Kidney tubule cell (primary cell): Measurements from ENCODE around the gene RIOK1.
"Not testable (repeated sequence)": the region's sequence is repeated elsewhere in the genome, so short reads cannot be mapped to it uniquely, and the experiment has no call there.

ENCODE experiments used
- DNase-seq: peaks from one replicate; pipeline ENCODE4 v3.0.0-alpha.2; 2018; ENCODE audit warnings: low spot score

RIOK1 gene

DNA sequence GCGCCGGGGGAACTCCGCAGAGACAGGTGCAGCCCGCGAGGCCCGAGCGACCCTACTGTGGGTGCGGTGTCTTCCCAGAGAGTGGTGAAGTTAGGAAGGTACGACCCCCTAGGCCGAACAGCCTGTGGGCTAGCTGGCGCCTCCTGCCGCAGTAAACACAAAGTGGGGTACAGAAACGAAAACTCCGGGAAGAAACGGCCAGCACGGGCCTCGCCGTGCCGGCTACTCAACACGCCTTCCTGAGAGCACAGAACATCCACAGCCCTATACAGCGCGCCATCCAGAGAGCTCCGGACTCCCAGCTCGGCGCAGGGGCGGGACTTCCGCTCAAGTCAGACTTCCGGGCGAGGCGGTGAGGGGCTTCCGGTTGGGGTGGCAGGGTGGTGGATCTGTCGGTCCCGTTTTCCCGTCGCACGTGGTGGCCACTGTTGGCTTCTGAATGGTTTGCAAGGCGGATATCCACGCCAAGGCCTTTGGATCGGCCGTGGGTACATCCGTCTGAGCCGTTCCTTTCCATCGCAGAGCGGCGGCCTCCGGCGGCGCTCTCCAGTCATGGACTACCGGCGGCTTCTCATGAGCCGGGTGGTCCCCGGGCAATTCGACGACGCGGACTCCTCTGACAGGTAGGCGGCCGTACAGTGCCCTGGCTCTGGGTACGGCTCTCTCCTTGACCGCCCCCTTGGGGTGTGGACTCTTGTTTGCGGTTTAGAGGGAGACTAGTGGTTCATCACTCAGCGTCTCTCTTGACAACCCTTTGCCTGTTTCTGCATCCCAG is at the start of gene RIOK1, which contains the start of gene CAGE1:
Gene RIOK1 (plus strand): TSS at position 358 of the 775 bp plus-strand sequence. CDS start 195 bp downstream, at position 553.
Gene CAGE1 (minus strand): TSS at position 292 of the 775 bp plus-strand sequence. CDS start 2,569 bp downstream, outside the sequence.
- peak; percentile 96 for DNase-seq

- DNase-seq: no peak
Measured at GRCh38 chr6:7341271-7341670, 48.3 kb upstream of the RIOK1 start.

- peak; percentile 43 for DNase-seq
Measured at GRCh38 chr6:7341989-7342742, 47.4 kb upstream of the RIOK1 start.

DNA sequence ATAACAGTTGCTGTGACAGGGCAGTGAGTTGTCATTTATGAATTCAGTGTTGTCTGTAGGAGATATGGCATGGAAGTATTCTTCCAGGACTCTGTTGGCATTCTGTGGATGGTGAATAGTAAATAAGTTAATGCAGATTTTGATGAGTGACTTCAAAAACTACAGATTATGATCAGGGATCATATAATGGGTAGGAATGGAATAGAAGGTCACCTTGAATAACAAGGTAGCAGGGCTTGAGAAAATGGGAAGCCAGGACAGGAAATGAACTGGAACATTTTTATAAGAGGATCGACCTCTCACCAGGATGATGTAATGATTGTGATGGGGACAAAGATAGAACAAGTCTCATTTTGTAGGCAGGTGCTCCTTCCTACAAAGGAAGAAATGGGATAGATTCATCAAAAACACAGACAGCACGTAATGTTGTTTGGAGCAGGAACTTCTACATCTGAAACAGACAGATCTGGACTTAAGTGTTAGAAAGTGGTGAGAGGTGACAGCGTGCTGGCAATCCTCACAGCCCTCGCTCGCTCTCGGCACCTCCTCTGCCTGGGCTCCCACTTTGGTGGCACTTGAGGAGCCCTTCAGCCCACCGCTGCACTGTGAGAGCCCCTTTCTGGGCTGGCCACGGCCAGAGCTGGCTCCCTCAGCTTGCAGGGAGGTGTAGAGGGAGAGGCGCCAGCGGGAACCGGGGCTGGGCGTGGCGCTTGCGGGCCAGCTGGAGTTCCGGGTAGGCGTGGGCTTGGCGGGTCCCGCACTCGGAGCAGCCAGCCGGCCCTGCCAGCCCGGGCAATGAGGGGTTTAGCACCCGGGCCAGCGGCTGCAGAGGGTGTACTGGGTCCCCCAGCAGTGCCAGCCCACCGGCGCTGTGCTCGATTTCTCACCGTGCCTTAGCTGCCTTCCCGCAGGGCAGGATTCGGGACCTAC is 45.8 kb upstream of the RIOK1 start:
- no peak for DNase-seq

- DNase-seq: not testable (repeated sequence)
Measured at GRCh38 chr6:7344773-7345450, 44.7 kb upstream of the RIOK1 start.

- peak; percentile 66 for DNase-seq
Measured at GRCh38 chr6:7347551-7347997, 42.0 kb upstream of the RIOK1 start.

DNA sequence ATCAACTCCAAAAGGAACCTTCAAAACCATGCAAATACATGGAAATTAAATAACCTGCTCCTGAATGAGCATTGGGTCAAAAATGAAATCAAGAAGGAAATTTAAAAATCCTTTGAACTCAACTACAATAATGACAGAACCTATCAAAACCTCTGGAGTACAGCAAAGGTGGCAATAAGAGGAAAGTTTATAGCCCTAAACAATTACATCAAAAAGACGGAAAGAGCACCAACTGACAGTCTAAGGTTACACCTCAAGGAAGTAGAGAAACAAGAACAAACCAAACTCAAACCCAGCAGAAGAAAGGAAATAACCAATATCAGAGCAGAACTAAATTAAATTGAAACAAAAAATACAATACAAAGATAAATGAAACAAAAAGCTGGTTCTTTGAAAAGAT is 39.0 kb upstream of the RIOK1 start:
- DNase-seq: not testable (repeated sequence)

DNA sequence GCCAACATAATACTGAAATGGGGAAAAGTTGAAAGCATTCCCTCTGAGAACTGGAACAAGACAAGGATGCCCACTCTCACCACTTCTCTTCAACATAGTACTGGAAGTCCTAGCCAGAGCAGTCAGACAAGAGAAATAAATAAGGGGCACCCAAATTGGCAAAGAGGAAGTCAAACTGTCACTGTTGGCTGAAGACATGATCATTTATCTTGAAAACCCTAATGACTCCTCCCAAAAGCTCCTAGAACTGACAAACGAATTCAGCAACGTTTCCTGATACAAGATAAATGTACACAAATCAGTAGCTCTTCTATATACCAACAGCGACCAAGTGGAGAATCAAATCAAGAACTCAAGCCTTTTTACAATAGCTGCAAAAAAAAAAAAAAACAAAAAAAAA is 37.7 kb upstream of the RIOK1 start:
- not testable (repeated sequence) for DNase-seq

DNA sequence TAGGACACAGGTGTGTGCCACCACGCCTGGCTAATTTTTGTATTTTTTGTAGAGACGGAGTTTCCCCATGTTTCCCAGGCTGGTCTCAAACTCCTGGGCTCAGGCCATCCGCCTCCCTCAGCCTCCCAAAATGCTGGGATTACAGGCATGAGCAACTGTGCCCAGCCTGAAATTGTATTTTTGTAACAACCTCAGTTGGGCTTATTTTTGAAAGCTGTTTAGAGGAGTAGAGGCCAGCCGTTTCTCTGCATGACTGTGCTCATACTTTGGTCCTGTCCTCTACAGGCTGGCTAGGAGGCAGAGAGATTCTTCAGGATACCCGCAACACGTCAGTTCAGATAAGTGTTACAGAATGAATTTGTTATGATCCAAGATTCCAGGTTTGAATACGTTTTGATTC is 22.2 kb upstream of the RIOK1 start:
- DNase-seq: no peak

DNA sequence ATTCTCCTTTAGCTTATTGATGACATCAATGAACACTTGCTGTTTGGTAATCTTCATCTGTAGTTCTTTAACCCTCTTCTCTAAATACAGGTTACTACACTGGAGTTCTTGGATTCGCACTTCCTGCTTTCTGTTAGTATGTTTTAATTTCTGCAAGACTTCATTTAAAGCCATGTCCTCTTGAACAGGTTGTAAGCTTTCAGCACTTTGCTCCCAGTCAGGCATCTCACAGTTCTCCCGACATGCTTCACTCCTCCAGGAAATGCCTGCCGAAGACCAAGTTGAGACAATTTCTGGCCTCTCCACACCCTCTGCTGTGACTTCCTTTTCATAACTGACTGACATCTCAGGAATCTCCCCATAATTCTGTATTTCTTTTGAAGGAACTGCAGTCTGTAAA is 15.9 kb upstream of the RIOK1 start:
- peak; percentile 10 for DNase-seq

DNA sequence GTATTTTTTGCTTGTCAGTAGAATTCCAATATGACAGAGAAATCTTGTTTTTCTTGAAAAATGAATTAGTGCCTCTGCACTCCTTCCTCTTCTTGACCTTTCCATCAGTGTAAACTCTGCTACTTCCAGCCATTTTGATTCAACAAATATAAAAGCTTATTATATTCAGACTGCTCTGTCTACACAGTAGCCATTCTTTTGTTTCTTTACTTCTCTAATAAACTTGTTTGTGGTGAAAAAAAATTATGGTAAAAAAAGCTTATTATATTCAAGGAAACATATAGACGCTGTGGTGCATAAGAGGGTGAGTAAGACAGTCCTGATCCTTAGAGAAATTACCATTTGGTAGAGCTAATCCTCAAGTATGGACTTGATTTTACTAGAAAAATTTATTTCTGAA is 11.6 kb upstream of the RIOK1 start:
- no peak for DNase-seq

- DNase-seq: no peak
Measured at GRCh38 chr6:7378740-7379139, 10.9 kb upstream of the RIOK1 start.

DNA sequence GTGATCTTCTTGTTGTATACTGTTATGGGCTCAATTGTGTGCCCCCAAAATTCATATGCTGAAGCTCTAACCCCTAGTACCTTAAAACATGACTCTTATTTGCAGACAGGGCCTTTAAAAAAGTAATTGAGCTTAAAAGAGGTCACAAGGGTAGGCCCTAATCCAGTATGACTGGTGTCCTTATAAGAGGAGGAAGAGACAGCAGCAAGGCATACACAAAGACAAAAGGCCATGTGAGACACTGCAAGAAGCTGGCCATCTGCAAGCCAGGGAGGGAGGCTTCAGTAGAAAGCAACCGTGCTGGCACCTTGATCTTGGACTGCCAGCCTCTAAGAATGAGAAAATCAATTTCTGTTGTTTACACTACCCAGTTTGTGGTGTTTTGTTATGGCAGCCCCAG is 8.5 kb upstream of the RIOK1 start:
- DNase-seq: no peak

DNA sequence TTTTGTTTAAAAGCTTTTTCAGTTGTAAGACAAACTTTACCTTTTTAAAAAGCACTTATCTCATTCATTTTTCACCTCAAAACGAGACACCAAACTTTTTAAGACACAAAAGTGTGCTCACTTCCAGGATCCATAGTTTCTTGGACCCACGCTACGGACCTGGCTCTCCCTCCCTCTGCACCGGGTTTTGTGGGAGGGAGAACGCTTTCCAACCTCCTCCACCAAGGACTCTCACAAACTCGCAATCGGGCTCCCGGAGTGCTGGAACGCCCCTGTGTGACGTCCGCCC is 502 bp upstream of the RIOK1 start:
- DNase-seq: peak; percentile 89

GRCh38 chr6:7390226-7390878 is 744 bp downstream of the RIOK1 start:
- DNase-seq: no peak

DNA sequence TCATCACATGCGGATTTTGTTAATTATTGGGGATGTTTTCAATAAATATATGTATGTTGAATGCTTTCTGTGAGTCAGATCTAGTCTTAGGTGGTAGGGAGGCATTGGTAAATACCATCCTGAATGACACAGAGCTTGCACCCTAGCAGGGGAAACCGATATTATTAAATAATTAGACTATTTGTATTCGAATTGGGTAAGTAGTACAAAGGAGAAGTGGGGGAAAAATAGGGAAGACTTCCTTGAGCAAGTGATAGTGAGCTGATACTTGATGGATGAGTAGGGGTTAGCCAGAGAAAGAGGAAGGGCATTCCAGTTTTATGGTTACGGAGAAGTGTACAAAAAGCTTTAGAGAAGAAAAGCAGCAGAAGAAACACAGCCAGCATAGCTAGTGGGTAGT is 1.5 kb downstream of the RIOK1 start:
- no peak for DNase-seq

DNA sequence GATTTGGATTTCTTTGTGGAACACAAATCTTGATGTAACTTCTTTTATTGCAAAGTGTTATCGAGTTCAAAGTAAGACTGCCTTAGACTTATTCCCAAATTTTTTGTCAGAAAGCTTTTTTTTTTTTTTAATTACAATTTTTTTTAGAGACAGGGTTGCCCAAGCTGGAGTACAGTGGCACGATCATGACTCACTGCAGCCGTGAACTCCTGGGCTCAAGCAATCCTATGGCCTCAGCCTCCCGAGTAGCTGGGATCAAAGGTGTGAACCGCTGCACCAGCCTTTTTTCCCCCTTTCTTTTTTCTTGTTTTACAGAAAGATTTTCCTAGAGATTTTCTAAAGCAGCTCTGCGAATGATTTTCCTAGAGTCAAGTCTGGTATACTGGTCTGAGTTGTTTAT is 2.8 kb downstream of the RIOK1 start:
- no peak for DNase-seq

DNA sequence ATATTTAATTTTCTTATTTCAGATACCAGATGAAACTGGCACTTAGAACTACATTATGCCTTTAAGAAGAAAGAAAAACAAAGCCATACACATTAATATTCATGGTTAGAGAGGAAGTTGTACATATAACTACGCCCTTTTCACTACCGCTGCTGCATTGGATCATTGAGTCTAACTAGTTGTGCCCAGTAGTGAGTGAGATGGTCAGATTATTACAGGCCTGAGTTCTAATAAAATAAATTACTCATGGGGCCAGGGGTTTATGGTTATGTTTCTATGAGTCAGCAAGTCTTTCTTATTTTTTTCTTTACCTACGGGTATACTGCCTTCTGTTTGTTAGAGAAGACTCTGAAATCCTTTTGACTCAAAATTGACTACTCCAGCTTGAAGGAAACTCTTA is 11.5 kb downstream of the RIOK1 start:
- no peak for DNase-seq

GRCh38 chr6:7402716-7403115 is 13.1 kb downstream of the RIOK1 start:
- no peak for DNase-seq

DNA sequence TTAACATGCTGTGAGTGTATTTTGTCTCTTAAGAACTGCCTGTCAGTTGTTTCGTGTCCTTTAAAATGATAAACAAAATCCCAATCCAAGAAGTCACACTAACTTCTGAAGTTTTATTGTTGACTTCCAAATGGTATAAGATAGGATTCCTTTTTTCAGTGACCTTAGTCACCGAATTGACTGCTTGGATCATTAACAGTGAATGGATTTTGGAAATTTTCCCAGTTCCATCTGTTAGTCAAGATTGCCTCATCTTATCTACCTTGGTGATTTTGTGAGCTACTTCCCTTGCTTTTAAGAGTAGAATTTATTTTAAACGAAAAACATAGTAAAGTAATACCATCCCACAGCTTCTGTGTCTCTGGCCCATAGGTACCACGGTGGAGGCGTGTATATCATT is 14.9 kb downstream of the RIOK1 start:
- DNase-seq: no peak

GRCh38 chr6:7406743-7407142 is 17.1 kb downstream of the RIOK1 start:
- no peak for DNase-seq
